K562 (cell line): ENCODE results near the gene SLC20A1. TPM values are rescaled to one million over a fixed set of nuclear protein-coding genes. Genes with fewer than 3 reads are reported as not detected.

Experiments used
- ATF7 ChIP-seq: fragments of 450-650 bp; IDR thresholded peaks from 2 replicates; pipeline ENCODE4 v1.7.1; 2014; ENCODE audit warnings: mild to moderate bottlenecking, moderate library complexity
- BRCA1 ChIP-seq, 2 experiments: fragments of 450-650 bp in 1 of 2; sonication (generic) in 1 of 2; formaldehyde crosslinking in 1 of 2; IDR thresholded peaks; 2 replicates each; pipeline versions ENCODE4 v1.5.0 to v1.6.1; 2017 to 2020; ENCODE audit warnings: mild to moderate bottlenecking in 1 of 2, missing genetic modification reagents in 1 of 2
- CBX2 ChIP-seq: fragments of 200-600 bp; sonication (generic); IDR thresholded peaks from one replicate; pipeline ENCODE4 v1.6.1; 2012; ENCODE audit warnings: mild to moderate bottlenecking, low read length, inconsistent platforms; ENCODE audit not compliant: insufficient read depth, poor library complexity, severe bottlenecking
- CSDE1 ChIP-seq, 2 experiments: fragments of 450-650 bp; IDR thresholded peaks; 2 replicates each; pipeline ENCODE4 v1.6.1; 2016; ENCODE audit warnings: mild to moderate bottlenecking in 1 of 2
- FOXJ2 ChIP-seq: fragments of 200-800 bp; sonication (Bioruptor generic); IDR thresholded peaks from 2 replicates; pipeline ENCODE4 v1.6.1; 2016; ENCODE audit warnings: missing genetic modification characterization, missing compliant biosample characterization
- MECOM ChIP-seq: fragments of 250-450 bp; sonication (Bioruptor Pico); IDR thresholded peaks from 2 replicates; pipeline ENCODE4 v1.8.0; 2022; ENCODE audit warnings: inconsistent platforms
- ZBTB8A ChIP-seq: fragments of 450-650 bp; IDR thresholded peaks from 2 replicates; pipeline ENCODE4 v1.6.1; 2018; ENCODE audit warnings: mild to moderate bottlenecking, moderate library complexity; ENCODE audit not compliant: partially characterized antibody
- ZNF695 ChIP-seq: fragments of 450-650 bp; formaldehyde crosslinking; IDR thresholded peaks from 2 replicates; pipeline ENCODE4 v1.4.0; 2020; ENCODE audit warnings: mild to moderate bottlenecking, moderate library complexity
- polyA plus RNA-seq, 8 experiments: library from polyadenylated mRNA; depleted of rRNA in 4 of 8; stranded (reverse) in 5 of 8; unstranded in 3 of 8; fragments of >200 nt; fragmentation: Nextera tagmentation in 2 of 8; fragmentation: Illumina TruSeq in 1 of 8; extraction: Ambion mirVana in 2 of 8; extraction: Trizol in 1 of 8; gene quantifications; 2 replicates each; pipeline versions ENCODE4 v1.2.1 to v1.2.3, GENCODE V29; 2011 to 2014; ENCODE audit warnings: inconsistent platforms in 1 of 8, missing spikeins in 1 of 8
- total RNA-seq, 7 experiments: library from RNA; depleted of rRNA in 6 of 7; stranded (reverse); fragments of >200 nt in 6 of 7; fragmentation: Illumina TruSeq in 2 of 7; extraction: Trizol in 2 of 7; gene quantifications; 2 replicates each; pipeline versions ENCODE4 v1.2.1 to v1.2.3, GENCODE V29; 2011 to 2021; ENCODE audit warnings: low replicate concordance in 1 of 7
- TF ChIP-seq, protein P1 (sequence below): fragments of 250-450 bp; sonication (Bioruptor Pico); IDR thresholded peaks from 2 replicates; pipeline ENCODE4 v1.8.0; 2022; ENCODE audit warnings: moderate library complexity, mild to moderate bottlenecking, inconsistent platforms
- TF ChIP-seq, protein P2 (sequence below): sonication (generic); formaldehyde crosslinking; IDR thresholded peaks from 2 replicates; pipeline ENCODE4 v1.8.0; 2023; ENCODE audit warnings: mild to moderate bottlenecking, missing genetic modification reagents
- TF ChIP-seq, protein P3 (sequence below), 2 experiments: IDR thresholded peaks; 2 replicates each; pipeline ENCODE4 v1.6.1; 2012; ENCODE audit warnings: improper control_type of control experiment in 2 of 2, low read depth in 2 of 2, low read length in 2 of 2, borderline replicate concordance in 1 of 2
- TF ChIP-seq, protein P4 (sequence below): fragments of 450-650 bp; formaldehyde crosslinking; IDR thresholded peaks from 2 replicates; pipeline ENCODE4 v1.4.0; 2022; ENCODE audit warnings: missing genetic modification characterization

Gene SLC20A1
- total and polyA plus RNA-seq, 9 of the 15 experiments (the other 6 are each of a cell fraction or from before 2014, with no cell fraction given): 53.8 to 150 (median 74.7) TPM

DNA sequence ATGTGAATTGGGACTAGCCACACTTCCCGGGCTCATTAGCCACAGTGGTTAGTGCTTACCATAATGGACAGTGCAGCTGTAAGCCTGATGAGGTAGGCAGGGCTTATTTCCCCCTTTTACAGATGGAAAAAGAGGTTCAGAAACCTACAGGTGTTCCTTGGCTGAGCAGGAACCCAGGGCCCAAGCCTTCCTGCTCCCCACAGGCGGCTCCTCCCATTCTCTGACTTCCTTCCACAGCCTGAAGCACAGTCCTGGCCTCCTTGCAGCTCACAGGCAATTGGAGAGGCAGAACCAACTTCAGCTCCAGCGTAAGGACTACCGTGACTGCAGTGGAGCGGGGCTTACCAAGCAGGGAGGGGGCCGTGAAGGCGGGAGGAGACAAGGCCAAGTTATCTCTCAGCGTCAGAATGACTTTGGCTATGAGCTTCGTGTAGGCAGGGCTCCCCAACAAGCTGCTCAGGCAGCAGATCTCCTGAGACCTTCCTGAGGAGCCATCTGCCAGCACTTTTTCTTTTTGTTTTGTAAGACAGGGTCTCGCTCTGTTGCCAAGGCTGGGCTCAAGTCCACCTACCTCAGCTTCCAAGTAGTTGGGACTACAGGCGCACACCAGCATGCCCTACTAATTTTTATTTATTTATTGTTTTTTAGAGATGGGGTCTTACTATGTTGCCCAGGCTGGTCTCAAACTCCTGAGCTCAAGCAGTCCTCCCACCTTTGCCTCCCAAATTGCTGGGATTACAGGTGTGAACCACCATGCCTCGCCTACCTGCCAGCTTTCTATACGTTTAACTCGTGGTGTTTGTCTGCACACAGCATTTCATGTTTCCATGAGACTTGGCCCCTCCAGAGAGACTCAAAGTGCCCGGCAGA, 40.8 kb downstream of the SLC20A1 start (continued):
- TF ChIP-seq, protein P1, sequence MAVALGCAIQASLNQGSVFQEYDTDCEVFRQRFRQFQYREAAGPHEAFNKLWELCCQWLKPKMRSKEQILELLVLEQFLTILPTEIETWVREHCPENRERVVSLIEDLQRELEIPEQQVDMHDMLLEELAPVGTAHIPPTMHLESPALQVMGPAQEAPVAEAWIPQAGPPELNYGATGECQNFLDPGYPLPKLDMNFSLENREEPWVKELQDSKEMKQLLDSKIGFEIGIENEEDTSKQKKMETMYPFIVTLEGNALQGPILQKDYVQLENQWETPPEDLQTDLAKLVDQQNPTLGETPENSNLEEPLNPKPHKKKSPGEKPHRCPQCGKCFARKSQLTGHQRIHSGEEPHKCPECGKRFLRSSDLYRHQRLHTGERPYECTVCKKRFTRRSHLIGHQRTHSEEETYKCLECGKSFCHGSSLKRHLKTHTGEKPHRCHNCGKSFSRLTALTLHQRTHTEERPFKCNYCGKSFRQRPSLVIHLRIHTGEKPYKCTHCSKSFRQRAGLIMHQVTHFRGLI: no peak
- TF ChIP-seq ATF7 (peak; percentile 52; the same call in 1 of the 2 replicates), ZNF695 (CRISPR knock-in tag) (no peak), FOXJ2 (no peak), CSDE1 (IDR thresholded peaks at IDR 0.05) (no peak), MECOM (CRISPR knock-in tag) (no peak), BRCA1 (IDR thresholded peaks at IDR 0.05) (no peak), BRCA1 (CRISPR knock-in tag; IDR thresholded peaks at IDR 0.05) (no peak), CBX2 (no peak), ZBTB8A (no peak)
- TF ChIP-seq, protein P2, sequence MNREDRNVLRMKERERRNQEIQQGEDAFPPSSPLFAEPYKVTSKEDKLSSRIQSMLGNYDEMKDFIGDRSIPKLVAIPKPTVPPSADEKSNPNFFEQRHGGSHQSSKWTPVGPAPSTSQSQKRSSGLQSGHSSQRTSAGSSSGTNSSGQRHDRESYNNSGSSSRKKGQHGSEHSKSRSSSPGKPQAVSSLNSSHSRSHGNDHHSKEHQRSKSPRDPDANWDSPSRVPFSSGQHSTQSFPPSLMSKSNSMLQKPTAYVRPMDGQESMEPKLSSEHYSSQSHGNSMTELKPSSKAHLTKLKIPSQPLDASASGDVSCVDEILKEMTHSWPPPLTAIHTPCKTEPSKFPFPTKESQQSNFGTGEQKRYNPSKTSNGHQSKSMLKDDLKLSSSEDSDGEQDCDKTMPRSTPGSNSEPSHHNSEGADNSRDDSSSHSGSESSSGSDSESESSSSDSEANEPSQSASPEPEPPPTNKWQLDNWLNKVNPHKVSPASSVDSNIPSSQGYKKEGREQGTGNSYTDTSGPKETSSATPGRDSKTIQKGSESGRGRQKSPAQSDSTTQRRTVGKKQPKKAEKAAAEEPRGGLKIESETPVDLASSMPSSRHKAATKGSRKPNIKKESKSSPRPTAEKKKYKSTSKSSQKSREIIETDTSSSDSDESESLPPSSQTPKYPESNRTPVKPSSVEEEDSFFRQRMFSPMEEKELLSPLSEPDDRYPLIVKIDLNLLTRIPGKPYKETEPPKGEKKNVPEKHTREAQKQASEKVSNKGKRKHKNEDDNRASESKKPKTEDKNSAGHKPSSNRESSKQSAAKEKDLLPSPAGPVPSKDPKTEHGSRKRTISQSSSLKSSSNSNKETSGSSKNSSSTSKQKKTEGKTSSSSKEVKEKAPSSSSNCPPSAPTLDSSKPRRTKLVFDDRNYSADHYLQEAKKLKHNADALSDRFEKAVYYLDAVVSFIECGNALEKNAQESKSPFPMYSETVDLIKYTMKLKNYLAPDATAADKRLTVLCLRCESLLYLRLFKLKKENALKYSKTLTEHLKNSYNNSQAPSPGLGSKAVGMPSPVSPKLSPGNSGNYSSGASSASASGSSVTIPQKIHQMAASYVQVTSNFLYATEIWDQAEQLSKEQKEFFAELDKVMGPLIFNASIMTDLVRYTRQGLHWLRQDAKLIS: no peak
- TF ChIP-seq, protein P3, sequence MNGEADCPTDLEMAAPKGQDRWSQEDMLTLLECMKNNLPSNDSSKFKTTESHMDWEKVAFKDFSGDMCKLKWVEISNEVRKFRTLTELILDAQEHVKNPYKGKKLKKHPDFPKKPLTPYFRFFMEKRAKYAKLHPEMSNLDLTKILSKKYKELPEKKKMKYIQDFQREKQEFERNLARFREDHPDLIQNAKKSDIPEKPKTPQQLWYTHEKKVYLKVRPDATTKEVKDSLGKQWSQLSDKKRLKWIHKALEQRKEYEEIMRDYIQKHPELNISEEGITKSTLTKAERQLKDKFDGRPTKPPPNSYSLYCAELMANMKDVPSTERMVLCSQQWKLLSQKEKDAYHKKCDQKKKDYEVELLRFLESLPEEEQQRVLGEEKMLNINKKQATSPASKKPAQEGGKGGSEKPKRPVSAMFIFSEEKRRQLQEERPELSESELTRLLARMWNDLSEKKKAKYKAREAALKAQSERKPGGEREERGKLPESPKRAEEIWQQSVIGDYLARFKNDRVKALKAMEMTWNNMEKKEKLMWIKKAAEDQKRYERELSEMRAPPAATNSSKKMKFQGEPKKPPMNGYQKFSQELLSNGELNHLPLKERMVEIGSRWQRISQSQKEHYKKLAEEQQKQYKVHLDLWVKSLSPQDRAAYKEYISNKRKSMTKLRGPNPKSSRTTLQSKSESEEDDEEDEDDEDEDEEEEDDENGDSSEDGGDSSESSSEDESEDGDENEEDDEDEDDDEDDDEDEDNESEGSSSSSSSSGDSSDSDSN (IDR thresholded peaks at IDR 0.05; ENCODE audit: borderline replicate concordance in 1 of 2, low read depth in 2 of 2, low read length in 2 of 2): peak in 1 of 2 experiments; percentile 89; a peak in 2 of 4 replicates
- TF ChIP-seq, protein P4, sequence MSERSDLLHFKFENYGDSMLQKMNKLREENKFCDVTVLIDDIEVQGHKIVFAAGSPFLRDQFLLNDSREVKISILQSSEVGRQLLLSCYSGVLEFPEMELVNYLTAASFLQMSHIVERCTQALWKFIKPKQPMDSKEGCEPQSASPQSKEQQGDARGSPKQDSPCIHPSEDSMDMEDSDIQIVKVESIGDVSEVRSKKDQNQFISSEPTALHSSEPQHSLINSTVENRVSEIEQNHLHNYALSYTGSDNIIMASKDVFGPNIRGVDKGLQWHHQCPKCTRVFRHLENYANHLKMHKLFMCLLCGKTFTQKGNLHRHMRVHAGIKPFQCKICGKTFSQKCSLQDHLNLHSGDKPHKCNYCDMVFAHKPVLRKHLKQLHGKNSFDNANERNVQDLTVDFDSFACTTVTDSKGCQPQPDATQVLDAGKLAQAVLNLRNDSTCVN: no peak
